Brain pericyte (primary cell): ENCODE results near the gene IPO4.

Experiments used
- DNase-seq: peaks from one replicate; pipeline ENCODE4 v3.0.0-alpha.2; 2012; ENCODE audit warnings: low read depth, low spot score

Gene IPO4

DNA sequence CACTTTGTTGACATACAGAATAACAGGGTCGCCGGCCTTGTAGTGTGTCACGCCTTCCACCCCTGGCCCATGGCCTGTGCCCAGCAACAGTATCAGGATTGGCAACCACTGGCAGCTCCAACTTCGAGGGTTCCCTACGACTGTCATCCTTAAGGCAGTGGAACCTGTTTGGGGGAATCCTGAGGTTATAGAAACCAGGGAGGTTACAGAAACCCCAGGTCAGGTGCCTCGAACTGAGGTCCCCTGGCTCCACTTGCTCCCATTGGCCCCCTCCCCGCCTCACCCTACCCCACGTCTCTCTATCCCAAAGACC lies 6.2 kb upstream of the IPO4 start:
- no peak for DNase-seq

DNA sequence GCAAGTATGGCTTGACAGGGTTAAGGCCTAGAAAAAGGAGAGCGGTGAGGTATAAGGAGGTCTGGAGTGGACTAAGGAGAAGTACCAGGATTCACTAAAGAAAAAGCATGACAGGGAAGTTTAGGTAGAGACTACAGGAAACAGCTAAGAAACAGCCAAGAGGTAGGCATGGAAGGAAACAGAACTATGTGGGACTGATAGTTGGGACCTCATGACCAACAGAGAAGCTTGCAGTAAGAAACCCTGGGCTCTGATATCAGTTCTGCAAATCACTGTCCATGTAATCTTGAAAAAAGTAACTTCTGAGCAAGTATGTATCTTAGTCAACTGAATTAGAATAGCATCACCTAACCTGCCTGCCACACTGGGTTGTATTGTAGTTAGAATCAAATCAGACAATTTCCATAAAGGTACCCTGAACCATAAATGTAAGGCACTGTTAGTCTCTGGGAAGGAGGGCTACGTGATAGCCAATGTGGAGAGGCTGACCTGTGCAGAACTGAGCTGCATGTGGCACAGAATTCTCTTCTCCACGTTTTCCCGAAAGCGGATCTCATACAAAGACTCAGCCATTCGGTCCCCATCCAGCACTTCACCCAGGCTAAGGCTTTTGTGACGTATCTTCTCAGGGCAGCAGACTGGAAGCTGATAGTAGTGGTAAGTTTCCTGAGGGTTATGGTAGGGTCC lies 5.7 kb upstream of the IPO4 start:
- no peak for DNase-seq

DNA sequence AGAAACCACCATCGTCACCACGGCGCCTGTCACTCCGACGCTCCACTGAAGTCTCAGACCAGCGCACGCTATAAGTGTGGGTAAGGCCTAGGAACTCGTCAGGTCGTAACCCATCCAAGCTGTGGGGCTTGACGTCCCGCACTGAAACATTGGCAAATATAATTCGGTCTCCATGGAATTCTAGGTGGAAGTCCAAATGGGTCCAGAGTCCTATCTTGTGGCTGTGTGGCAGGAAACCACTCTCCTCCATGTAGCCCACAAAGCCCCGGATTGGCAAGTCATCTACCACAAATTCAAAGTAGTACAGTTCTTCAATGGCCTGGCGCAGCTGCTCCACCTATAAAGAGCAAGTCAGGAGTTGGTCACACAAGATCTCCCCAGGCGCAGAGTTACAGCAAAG lies 4.3 kb upstream of the IPO4 start:
- no peak for DNase-seq

- no peak for DNase-seq
Observed at GRCh38 chr14:24190416-24190815, 1.8 kb upstream of the IPO4 start.

DNA sequence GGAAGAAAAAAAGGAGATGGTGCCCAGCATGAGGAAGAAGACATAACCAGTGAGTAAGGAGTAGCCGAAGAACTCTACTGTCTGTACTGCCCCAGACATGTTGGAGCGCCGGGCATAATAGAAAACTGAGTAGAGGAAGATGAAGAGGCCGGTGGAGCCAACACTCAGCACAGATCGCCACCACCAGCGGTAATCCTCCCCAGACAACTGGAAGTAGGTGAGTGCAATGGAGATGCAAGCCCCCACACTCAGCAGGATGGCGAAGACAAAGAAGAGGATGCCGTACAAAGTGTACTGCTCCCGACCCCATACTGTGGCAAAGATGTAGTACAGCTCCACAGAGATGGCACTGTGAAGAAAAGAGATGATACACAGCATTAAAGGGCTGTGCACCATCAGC lies 844 bp upstream of the IPO4 start:
- no peak for DNase-seq

DNA sequence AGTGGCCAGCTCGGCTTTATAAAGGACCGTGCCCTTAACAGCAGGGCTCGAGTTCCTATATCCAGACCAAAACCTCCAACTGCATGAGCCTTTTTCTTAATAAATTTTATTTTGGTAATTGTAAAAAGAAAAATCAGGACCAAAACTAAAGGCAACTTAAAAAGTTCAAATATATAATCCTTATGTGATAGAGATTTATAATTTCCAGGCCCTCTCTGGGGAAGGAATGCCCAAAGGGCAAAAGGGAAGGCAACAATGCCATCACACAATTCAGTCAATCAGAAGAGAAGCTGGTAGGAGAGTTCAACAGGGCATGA lies 401 bp upstream of the IPO4 start:
- DNase-seq: no peak

- no peak for DNase-seq
Observed at GRCh38 chr14:24187539-24187915, 1.1 kb downstream of the IPO4 start.

DNA sequence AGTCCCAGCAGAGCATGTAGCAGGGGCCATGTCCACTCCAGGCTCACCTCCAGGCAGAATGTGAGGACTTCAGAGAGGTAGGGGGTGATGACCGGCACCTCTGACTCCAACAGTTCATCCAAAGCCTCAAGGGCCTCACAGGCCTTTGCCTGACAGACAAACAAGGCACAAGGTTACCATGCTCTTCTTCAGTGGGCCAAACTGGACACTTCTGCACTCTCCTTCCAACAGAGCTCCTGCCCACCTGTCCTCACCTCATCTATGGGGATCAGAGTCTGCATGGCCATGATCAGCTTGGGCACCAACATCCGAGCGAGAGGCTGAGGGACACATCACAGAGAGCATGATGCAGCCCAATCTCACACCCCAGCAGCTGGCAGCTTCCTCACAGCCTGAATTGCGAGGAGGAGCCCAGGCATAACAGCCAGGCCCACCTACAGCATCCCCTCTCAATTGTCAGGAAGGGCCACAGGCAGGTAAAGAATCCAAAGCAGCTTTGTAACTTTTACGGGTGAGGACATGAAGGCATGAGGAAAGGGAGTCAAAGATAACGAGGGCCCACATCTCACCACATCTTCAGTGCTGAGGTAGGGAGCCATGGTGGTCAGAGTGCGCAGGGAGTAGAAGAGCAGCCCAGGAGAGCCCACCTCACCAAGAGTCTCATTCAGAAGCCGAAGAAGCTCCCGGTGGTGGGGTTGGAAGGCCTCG lies 1.6 kb downstream of the IPO4 start:
- no peak for DNase-seq

DNA sequence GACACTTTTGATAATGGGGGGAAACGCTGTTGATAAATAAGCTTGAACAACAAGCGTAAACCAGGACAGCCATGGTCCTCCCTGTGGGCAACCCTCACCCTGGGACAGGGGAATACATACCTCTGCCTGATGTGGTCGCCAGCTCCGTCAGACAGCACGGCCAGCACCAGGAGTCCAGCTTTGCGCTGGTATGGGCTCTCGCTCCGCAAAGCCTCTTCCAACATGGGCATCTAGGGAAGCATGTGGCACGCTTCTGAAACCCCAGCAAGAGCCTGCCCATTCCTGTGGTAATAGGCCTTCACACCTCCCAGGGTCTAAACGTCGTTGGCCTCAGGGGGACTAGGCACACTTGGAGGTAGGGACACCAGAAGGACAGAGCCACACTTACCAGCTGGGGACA lies 2.9 kb downstream of the IPO4 start:
- DNase-seq: no peak

DNA sequence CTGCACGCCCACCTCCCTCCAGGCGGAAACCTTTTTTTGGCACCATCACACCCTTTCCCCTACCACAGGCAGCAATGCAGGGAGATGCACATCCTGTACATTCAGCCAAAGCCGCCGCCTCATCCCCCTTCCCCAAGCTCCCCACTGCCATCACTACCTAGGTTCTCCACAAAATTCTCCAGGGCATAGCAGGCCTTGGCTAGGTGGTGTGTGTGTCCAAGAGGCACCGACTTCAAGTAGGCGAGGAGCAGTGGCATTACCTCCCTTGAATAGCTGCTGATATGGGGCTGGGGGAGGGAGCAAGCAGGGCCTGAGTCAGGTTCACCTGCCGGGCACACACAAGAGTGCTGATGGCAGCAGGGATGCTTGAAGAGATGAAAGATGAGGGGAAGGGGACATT lies 3.6 kb downstream of the IPO4 start:
- DNase-seq: no peak

DNA sequence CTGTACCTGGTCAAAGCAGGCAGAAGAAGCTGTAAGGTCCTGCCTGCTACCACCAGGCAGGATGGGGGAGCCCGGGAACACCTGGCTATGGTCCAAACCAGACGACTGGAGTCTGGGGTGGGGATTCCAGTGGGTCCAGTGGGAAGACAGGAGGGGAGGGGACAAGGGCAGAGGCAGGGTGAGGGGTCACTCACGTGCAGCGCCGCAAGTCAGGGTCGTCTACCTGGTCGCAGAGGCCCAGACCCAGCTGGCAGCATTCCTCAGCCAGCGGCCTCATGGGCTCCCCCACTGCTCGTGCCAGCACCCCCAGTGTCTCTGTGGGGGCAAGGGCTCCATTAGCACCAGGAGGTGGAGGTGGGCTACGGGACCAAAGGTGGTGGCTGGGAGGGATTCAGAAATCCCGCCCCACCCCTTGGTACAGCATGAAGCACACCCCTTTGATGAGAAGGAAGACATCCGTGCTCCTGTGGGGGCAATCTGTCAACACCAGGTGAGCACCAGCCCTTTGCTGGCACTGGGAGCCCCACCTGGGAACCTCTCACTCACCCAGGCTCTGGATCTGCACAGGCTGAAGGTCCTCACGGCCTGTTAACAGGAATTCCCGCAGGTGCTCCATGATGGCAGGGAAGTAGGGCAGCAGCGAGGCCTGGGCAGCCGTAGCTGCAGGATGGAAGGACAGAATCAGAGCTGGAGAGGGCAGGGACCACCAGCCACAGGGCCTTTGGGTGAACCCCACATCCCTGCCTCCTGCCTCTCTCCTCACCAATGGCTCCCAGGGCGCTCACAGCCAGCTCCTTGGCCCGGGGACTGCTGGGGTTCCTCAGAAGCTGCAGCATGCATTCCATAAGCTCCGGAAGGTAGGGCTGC lies 4.3 kb downstream of the IPO4 start:
- no peak for DNase-seq

GRCh38 chr14:24183014-24183481 lies 5.6 kb downstream of the IPO4 start:
- DNase-seq: no peak

DNA sequence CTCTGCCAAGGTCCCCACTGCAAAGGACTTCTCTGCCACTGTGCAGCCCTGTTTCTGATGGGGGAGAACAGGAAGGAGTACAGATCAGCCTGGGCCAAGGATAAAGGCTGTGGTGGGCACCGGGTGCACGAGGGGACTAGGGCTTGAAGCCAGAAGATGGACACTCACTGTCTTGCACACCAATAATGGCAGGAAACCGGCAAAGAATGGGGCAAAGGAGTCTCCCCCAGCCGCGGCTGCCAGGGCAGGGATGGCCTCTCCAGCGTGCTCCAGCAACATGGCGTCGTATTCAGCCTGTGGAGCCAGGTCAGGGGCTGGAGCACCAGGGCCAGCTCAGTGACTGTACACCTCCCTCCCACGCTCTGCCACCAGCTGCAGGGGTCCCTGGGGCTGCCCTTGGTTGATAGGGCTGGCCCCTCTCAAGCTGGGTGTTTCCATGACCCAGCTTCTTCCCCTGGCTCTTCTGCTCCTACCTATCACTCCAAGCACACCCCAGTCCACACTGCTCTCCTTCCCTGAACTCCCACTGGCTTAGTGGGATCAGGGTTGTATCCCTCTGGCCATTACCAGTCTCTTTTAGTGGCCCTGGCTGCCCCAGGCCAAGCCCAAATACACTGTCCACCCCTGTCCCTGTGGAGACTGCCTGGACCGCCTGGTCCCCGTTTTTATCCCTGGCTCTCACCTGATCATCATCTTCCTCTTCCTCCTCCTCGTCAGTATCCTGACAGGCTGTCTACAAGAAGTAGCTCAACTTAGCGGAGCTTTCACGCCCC lies 6.3 kb downstream of the IPO4 start:
- no peak for DNase-seq

- no peak for DNase-seq
Observed at GRCh38 chr14:24181371-24182077, 7.1 kb downstream of the IPO4 start.

- no peak for DNase-seq
Observed at GRCh38 chr14:24179961-24180796, 8.4 kb downstream of the IPO4 start.

- DNase-seq: no peak
Observed at GRCh38 chr14:24179294-24179960, 9.2 kb downstream of the IPO4 start.

- DNase-seq: no peak
Observed at GRCh38 chr14:24178399-24179178, 10.0 kb downstream of the IPO4 start.

GRCh38 chr14:24177891-24178290 lies 10.7 kb downstream of the IPO4 start:
- DNase-seq: no peak
